WTC11 (cell line): ENCODE data around the gene NPPA. TPM values are rescaled to one million over a fixed set of nuclear protein-coding genes. Genes with fewer than 3 reads are reported as not detected.

Source experiments
- ATAC-seq: fragments of 200-7000 bp; cut with Tn5 transposase; 2 replicates; pipeline ENCODE4 v1.10.0; 2021; ENCODE audit warnings: mild to moderate bottlenecking, moderate library complexity
- CTCF ChIA-PET: fragments of 300-600 bp; sonication (Branson Sonifier 250); formaldehyde crosslinking; loops from one replicate; lab custom pipeline; 2021; ENCODE audit warnings: antibody characterized with exemption; lab: Charles Lee
- POLR2A ChIA-PET: fragments of 350-600 bp; sonication (Branson Sonifier 250); formaldehyde crosslinking; loops from one replicate; lab custom pipeline; 2021; ENCODE audit warnings: antibody characterized with exemption; lab: Charles Lee
- DNase-seq: peaks from one replicate; pipeline ENCODE4 v3.0.0; 2021; ENCODE audit warnings: low spot score
- H3K27ac Mint-ChIP-seq: 2 replicates; pipeline ENCODE4 v1.8.0; 2021; ENCODE audit warnings: mixed read lengths
- H3K27me3 Mint-ChIP-seq: 2 replicates; pipeline ENCODE4 v1.8.0; 2021; ENCODE audit warnings: low read depth, mild to moderate bottlenecking, moderate library complexity, mixed read lengths
- H3K36me3 Mint-ChIP-seq: 2 replicates; pipeline ENCODE4 v1.8.0; 2021; ENCODE audit warnings: mixed read lengths
- H3K4me1 Mint-ChIP-seq: 2 replicates; pipeline ENCODE4 v1.8.0; 2022; ENCODE audit warnings: mixed read lengths
- H3K4me3 Mint-ChIP-seq: 2 replicates; pipeline ENCODE4 v1.8.0; 2021; ENCODE audit warnings: mild to moderate bottlenecking, moderate library complexity, mixed read lengths
- H3K9me3 Mint-ChIP-seq: 2 replicates; pipeline ENCODE4 v1.8.0; 2021; ENCODE audit warnings: mixed read lengths
- CREB1 ChIP-seq: sonication (generic); formaldehyde crosslinking; IDR thresholded peaks from 2 replicates; pipeline ENCODE4 v1.8.0; 2023; ENCODE audit warnings: mild to moderate bottlenecking, missing genetic modification reagents
- ETV6 ChIP-seq: sonication (generic); formaldehyde crosslinking; IDR thresholded peaks from 2 replicates; pipeline ENCODE4 v1.8.1; 2022; ENCODE audit warnings: mild to moderate bottlenecking, missing genetic modification reagents
- GTF2I ChIP-seq: fragments of 250-450 bp; sonication (Bioruptor Pico); conservative IDR thresholded peaks from 2 replicates; pipeline ENCODE4 v1.4.0; 2021; ENCODE audit warnings: mild to moderate bottlenecking
- JUN ChIP-seq: sonication (generic); formaldehyde crosslinking; IDR thresholded peaks from 2 replicates; pipeline ENCODE4 v1.8.0; 2023; ENCODE audit warnings: mild to moderate bottlenecking, missing genetic modification reagents
- NFE2L1 ChIP-seq: sonication (generic); formaldehyde crosslinking; IDR thresholded peaks from 2 replicates; pipeline ENCODE4 v1.8.1; 2023; ENCODE audit warnings: missing genetic modification reagents
- NR1H2 ChIP-seq: sonication (generic); formaldehyde crosslinking; IDR thresholded peaks from 2 replicates; pipeline ENCODE4 v1.9.0; 2021; ENCODE audit warnings: mild to moderate bottlenecking, moderate library complexity, missing genetic modification reagents
- OVOL2 ChIP-seq: fragments of 250-450 bp; sonication (Bioruptor Pico); IDR thresholded peaks from 2 replicates; pipeline ENCODE4 v1.9.0; 2021; ENCODE audit warnings: mild to moderate bottlenecking, borderline replicate concordance
- RELA ChIP-seq: sonication (generic); formaldehyde crosslinking; IDR thresholded peaks from 2 replicates; pipeline ENCODE4 v1.8.1; 2022; ENCODE audit warnings: missing genetic modification reagents, mild to moderate bottlenecking, borderline replicate concordance
- SP1 ChIP-seq: sonication (generic); formaldehyde crosslinking; conservative IDR thresholded peaks from 2 replicates; pipeline ENCODE4 v1.8.1; 2022; ENCODE audit warnings: missing genetic modification reagents
- TCF7 ChIP-seq: sonication (generic); formaldehyde crosslinking; IDR thresholded peaks from 2 replicates; pipeline ENCODE4 v1.8.0; 2022; ENCODE audit warnings: mild to moderate bottlenecking, low read depth, missing genetic modification reagents, moderate library complexity
- ZBTB21 ChIP-seq: sonication (generic); formaldehyde crosslinking; IDR thresholded peaks from 2 replicates; pipeline ENCODE4 v1.8.1; 2023; ENCODE audit warnings: mild to moderate bottlenecking, missing genetic modification reagents, borderline replicate concordance
- ZNF219 ChIP-seq: sonication (generic); formaldehyde crosslinking; IDR thresholded peaks from 2 replicates; pipeline ENCODE4 v1.8.0; 2023; ENCODE audit warnings: missing genetic modification reagents, mild to moderate bottlenecking, borderline replicate concordance
- ZNF263 ChIP-seq: sonication (generic); formaldehyde crosslinking; IDR thresholded peaks from 2 replicates; pipeline ENCODE4 v1.8.1; 2022; ENCODE audit warnings: low read depth, mild to moderate bottlenecking, moderate library complexity, missing genetic modification reagents
- ZNF317 ChIP-seq: sonication (generic); formaldehyde crosslinking; IDR thresholded peaks from 2 replicates; pipeline ENCODE4 v1.8.1; 2023; ENCODE audit warnings: low read depth, mild to moderate bottlenecking, moderate library complexity, missing genetic modification reagents, borderline replicate concordance
- total RNA-seq: library from RNA; stranded (reverse); gene quantifications from 3 replicates; pipeline ENCODE4 v1.2.3, GENCODE V29; 2021
- TF ChIP-seq, protein P1 (sequence below): sonication (generic); formaldehyde crosslinking; IDR thresholded peaks from 2 replicates; pipeline ENCODE4 v1.8.1; 2022; ENCODE audit warnings: missing genetic modification reagents, borderline replicate concordance
- TF ChIP-seq, protein P2 (sequence below): fragments of 250-450 bp; sonication (Bioruptor Pico); IDR thresholded peaks from 2 replicates; pipeline ENCODE4 v1.8.0; 2021; ENCODE audit warnings: mild to moderate bottlenecking
- TF ChIP-seq, protein P3 (sequence below): sonication (generic); formaldehyde crosslinking; IDR thresholded peaks from 2 replicates; pipeline ENCODE4 v1.8.0; 2022; ENCODE audit warnings: mild to moderate bottlenecking, missing genetic modification reagents
- TF ChIP-seq, protein P4 (sequence below): sonication (generic); formaldehyde crosslinking; IDR thresholded peaks from 2 replicates; pipeline ENCODE4 v1.8.0; 2023; ENCODE audit warnings: missing genetic modification reagents
- TF ChIP-seq, protein P5 (sequence below): sonication (generic); formaldehyde crosslinking; IDR thresholded peaks from 2 replicates; pipeline ENCODE4 v1.8.1; 2023; ENCODE audit warnings: mild to moderate bottlenecking, missing genetic modification reagents
- TF ChIP-seq, protein P6 (sequence below): fragments of 250-450 bp; sonication (Bioruptor Pico); IDR thresholded peaks from 2 replicates; pipeline ENCODE4 v1.9.0; 2021; ENCODE audit warnings: mild to moderate bottlenecking, borderline replicate concordance
- TF ChIP-seq, protein P7 (sequence below): sonication (generic); formaldehyde crosslinking; IDR thresholded peaks from 2 replicates; pipeline ENCODE4 v1.8.1; 2023; ENCODE audit warnings: mild to moderate bottlenecking, missing genetic modification reagents, moderate library complexity

The NPPA gene
- total RNA-seq, 1 experiment from 2014 or later: not detected

DNA sequence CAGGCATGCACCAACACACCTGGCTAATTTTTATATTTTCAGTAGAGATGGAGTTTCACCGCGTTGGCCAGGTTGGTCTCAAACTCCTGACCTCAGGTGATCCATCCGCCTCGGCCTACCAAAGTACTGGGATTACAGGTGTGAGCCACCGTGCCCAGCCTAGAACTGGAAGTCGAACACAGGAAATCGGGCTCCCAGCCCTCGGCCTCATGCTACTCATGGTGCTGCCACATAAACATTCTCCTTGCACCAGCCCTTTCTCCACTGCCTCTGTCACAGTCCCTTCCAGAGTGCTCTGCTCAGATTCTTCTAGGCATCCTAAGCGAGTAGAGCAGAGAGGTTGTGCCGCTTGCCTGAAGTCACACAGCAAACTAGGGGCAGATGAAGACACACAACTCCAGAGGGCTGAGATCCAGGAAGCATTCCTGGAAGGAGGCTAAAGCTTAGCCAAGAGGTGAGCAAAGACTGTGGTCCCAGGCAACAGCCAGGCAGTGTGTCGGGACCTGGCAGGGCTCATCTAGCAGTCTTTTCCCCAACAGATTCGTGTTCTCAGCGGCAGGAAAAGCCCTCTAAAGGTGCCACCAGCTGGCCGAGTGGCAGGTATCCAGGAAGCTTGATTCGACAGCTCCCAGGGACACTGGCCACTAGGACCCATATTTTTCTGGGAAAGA lies 40.8 kb upstream of the NPPA start:
- CTCF ChIA-PET: interaction anchor here (0.6 to 4.5 kb wide), 12 partner anchors 13 to 409 kb away, joined by 3 to 19 read pairs (median 4); partner anchors contain the start of genes DISP3 and NPPB
- no peak for DNase-seq

DNA sequence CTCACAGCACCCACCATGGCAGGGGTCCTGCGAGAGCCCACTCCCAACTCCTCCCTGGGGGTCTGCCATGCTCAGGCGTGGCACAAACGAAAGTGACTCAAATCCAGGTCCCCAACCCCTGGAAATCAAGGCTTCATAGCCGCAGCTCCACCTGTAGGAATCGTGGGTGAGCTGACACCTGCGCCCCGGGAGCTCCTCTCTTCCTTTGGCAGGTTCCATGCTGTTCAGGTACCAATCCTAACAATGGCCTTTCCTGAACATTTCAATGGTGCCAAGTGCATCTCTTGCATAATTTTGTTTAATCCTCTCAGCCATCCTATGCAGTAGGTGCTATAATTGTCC lies 40.1 kb upstream of the NPPA start:
- CTCF ChIA-PET: interaction anchor here (1.0 to 4.5 kb wide), 10 partner anchors 12 to 408 kb away, joined by 3 to 19 read pairs (median 4); partner anchors contain the start of genes DISP3 and NPPB
- Mint-ChIP-seq H3K27ac (peak overlapping the region; percentile 53; the same call in 1 of the 2 replicates), H3K27me3 (no peaks in the 10 kb centered on the region), H3K4me1 (peaks cover 7% of the 10 kb centered on the region), H3K9me3 (no peaks in the 10 kb centered on the region), H3K36me3 (no peaks in the 10 kb centered on the region), H3K4me3 (no peak overlapping the region)
- no peak for DNase-seq
- POLR2A ChIA-PET: interaction anchor here (1.6 kb wide), 1 partner anchor 21 kb away, joined by 4 read pairs; no protein-coding TSS in a partner anchor
- ATAC-seq: no peak
- TF ChIP-seq GTF2I (CRISPR knock-in tag) (no peak), ETV6 (CRISPR knock-in tag) (no peak), RELA (no peak), ZNF317 (CRISPR knock-in tag) (no peak), NFE2L1 (CRISPR knock-in tag) (no peak), TCF7 (no peak), SP1 (CRISPR knock-in tag) (no peak), CREB1 (CRISPR knock-in tag) (no peak)
- TF ChIP-seq, protein P1, sequence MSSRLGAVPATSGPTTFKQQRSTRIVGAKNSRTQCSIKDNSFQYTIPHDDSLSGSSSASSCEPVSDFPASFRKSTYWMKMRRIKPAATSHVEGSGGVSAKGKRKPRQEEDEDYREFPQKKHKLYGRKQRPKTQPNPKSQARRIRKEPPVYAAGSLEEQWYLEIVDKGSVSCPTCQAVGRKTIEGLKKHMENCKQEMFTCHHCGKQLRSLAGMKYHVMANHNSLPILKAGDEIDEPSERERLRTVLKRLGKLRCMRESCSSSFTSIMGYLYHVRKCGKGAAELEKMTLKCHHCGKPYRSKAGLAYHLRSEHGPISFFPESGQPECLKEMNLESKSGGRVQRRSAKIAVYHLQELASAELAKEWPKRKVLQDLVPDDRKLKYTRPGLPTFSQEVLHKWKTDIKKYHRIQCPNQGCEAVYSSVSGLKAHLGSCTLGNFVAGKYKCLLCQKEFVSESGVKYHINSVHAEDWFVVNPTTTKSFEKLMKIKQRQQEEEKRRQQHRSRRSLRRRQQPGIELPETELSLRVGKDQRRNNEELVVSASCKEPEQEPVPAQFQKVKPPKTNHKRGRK: no peak
- TF ChIP-seq, protein P2, sequence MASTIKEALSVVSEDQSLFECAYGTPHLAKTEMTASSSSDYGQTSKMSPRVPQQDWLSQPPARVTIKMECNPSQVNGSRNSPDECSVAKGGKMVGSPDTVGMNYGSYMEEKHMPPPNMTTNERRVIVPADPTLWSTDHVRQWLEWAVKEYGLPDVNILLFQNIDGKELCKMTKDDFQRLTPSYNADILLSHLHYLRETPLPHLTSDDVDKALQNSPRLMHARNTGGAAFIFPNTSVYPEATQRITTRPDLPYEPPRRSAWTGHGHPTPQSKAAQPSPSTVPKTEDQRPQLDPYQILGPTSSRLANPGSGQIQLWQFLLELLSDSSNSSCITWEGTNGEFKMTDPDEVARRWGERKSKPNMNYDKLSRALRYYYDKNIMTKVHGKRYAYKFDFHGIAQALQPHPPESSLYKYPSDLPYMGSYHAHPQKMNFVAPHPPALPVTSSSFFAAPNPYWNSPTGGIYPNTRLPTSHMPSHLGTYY: no peak

More for the DNA sequence above, 40.8 kb upstream of the NPPA start:
- H3K27ac Mint-ChIP-seq: no peak overlapping the region
- ATAC-seq: no peak
- H3K9me3 Mint-ChIP-seq: no peaks in the 10 kb centered on the region
- no peaks in the 10 kb centered on the region; the same call in 1 of the 2 replicates for H3K27me3 Mint-ChIP-seq
- POLR2A ChIA-PET: interaction anchor here (1.6 kb wide), 1 partner anchor 20 kb away, joined by 4 read pairs; no protein-coding TSS in a partner anchor
- TF ChIP-seq, protein P3, sequence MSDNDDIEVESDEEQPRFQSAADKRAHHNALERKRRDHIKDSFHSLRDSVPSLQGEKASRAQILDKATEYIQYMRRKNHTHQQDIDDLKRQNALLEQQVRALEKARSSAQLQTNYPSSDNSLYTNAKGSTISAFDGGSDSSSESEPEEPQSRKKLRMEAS (CRISPR knock-in tag): no peak
- TF ChIP-seq NR1H2 (no peak), OVOL2 (CRISPR knock-in tag) (no peak), ZBTB21 (CRISPR knock-in tag) (no peak), ZNF263 (no peak), ZNF219 (CRISPR knock-in tag) (no peak), JUN (CRISPR knock-in tag) (no peak)
- TF ChIP-seq, protein P1: no peak
- TF ChIP-seq, protein P4, sequence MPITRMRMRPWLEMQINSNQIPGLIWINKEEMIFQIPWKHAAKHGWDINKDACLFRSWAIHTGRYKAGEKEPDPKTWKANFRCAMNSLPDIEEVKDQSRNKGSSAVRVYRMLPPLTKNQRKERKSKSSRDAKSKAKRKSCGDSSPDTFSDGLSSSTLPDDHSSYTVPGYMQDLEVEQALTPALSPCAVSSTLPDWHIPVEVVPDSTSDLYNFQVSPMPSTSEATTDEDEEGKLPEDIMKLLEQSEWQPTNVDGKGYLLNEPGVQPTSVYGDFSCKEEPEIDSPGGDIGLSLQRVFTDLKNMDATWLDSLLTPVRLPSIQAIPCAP (CRISPR knock-in tag): no peak
- TF ChIP-seq, protein P5, sequence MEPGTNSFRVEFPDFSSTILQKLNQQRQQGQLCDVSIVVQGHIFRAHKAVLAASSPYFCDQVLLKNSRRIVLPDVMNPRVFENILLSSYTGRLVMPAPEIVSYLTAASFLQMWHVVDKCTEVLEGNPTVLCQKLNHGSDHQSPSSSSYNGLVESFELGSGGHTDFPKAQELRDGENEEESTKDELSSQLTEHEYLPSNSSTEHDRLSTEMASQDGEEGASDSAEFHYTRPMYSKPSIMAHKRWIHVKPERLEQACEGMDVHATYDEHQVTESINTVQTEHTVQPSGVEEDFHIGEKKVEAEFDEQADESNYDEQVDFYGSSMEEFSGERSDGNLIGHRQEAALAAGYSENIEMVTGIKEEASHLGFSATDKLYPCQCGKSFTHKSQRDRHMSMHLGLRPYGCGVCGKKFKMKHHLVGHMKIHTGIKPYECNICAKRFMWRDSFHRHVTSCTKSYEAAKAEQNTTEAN: no peak
- TF ChIP-seq, protein P6, sequence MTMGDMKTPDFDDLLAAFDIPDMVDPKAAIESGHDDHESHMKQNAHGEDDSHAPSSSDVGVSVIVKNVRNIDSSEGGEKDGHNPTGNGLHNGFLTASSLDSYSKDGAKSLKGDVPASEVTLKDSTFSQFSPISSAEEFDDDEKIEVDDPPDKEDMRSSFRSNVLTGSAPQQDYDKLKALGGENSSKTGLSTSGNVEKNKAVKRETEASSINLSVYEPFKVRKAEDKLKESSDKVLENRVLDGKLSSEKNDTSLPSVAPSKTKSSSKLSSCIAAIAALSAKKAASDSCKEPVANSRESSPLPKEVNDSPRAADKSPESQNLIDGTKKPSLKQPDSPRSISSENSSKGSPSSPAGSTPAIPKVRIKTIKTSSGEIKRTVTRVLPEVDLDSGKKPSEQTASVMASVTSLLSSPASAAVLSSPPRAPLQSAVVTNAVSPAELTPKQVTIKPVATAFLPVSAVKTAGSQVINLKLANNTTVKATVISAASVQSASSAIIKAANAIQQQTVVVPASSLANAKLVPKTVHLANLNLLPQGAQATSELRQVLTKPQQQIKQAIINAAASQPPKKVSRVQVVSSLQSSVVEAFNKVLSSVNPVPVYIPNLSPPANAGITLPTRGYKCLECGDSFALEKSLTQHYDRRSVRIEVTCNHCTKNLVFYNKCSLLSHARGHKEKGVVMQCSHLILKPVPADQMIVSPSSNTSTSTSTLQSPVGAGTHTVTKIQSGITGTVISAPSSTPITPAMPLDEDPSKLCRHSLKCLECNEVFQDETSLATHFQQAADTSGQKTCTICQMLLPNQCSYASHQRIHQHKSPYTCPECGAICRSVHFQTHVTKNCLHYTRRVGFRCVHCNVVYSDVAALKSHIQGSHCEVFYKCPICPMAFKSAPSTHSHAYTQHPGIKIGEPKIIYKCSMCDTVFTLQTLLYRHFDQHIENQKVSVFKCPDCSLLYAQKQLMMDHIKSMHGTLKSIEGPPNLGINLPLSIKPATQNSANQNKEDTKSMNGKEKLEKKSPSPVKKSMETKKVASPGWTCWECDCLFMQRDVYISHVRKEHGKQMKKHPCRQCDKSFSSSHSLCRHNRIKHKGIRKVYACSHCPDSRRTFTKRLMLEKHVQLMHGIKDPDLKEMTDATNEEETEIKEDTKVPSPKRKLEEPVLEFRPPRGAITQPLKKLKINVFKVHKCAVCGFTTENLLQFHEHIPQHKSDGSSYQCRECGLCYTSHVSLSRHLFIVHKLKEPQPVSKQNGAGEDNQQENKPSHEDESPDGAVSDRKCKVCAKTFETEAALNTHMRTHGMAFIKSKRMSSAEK (CRISPR knock-in tag): no peak
- TF ChIP-seq, protein P7, sequence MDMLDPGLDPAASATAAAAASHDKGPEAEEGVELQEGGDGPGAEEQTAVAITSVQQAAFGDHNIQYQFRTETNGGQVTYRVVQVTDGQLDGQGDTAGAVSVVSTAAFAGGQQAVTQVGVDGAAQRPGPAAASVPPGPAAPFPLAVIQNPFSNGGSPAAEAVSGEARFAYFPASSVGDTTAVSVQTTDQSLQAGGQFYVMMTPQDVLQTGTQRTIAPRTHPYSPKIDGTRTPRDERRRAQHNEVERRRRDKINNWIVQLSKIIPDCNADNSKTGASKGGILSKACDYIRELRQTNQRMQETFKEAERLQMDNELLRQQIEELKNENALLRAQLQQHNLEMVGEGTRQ (CRISPR knock-in tag): no peak
- no peaks in the 10 kb centered on the region for H3K36me3 Mint-ChIP-seq
- peaks cover under 1% of the 10 kb centered on the region for H3K4me1 Mint-ChIP-seq
- H3K4me3 Mint-ChIP-seq: no peak overlapping the region
